Liver (tissue), 3 donors: Measurements from ENCODE around the gene EXOC2.

Experiments used
- EGR1 ChIP-seq, 2 donors: IDR thresholded peaks; 2 replicates each; pipeline ENCODE4 v1.6.1; 2016 to 2018; ENCODE audit warnings: antibody characterized with exemption in 2 of 2, low read depth in 2 of 2
- GABPA ChIP-seq, 2 donors: IDR thresholded peaks in 1 of 2; conservative IDR thresholded peaks in 1 of 2; 2 replicates each; pipeline ENCODE4 v1.6.1; 2016; ENCODE audit warnings: antibody characterized with exemption in 2 of 2, mild to moderate bottlenecking in 1 of 2, moderate library complexity in 1 of 2
- HNF4A ChIP-seq, 2 donors: conservative IDR thresholded peaks; 2 replicates each; pipeline ENCODE4 v1.6.1; 2016; ENCODE audit warnings: antibody characterized with exemption in 2 of 2, mild to moderate bottlenecking in 2 of 2
- JUND ChIP-seq, 2 donors: IDR thresholded peaks; 2 replicates each; pipeline ENCODE4 v1.6.1; 2016; ENCODE audit warnings: antibody characterized with exemption in 2 of 2
- NR2F2 ChIP-seq: IDR thresholded peaks from 2 replicates; pipeline ENCODE4 v1.6.1; 2016; ENCODE audit warnings: antibody characterized with exemption
- RAD21 ChIP-seq, 2 donors: IDR thresholded peaks; 2 replicates each; pipeline ENCODE4 v1.6.1; 2016; ENCODE audit warnings: antibody characterized with exemption in 2 of 2, mild to moderate bottlenecking in 2 of 2
- REST ChIP-seq: IDR thresholded peaks from 2 replicates; pipeline ENCODE4 v1.6.1; 2016; ENCODE audit warnings: antibody characterized with exemption, mild to moderate bottlenecking
- TAF1 ChIP-seq: conservative IDR thresholded peaks from 2 replicates; pipeline ENCODE4 v1.6.1; 2016; ENCODE audit warnings: antibody characterized with exemption, mild to moderate bottlenecking
- YY1 ChIP-seq: IDR thresholded peaks from 2 replicates; pipeline ENCODE4 v1.6.1; 2016; ENCODE audit warnings: antibody characterized with exemption, mild to moderate bottlenecking
- TF ChIP-seq, protein P1 (sequence below): fragments of 150-350 bp; IDR thresholded peaks from 2 replicates; pipeline ENCODE4 v1.5.1; 2017; ENCODE audit warnings: improper control_type of control experiment, low read depth, low read length; ENCODE audit not compliant: missing input control
- TF ChIP-seq, protein P2 (sequence below): IDR thresholded peaks from 2 replicates; pipeline ENCODE4 v1.6.1; 2016; ENCODE audit warnings: antibody characterized with exemption
- donor health status: healthy.
- donor health status: healthy.

- TF ChIP-seq, protein P1, sequence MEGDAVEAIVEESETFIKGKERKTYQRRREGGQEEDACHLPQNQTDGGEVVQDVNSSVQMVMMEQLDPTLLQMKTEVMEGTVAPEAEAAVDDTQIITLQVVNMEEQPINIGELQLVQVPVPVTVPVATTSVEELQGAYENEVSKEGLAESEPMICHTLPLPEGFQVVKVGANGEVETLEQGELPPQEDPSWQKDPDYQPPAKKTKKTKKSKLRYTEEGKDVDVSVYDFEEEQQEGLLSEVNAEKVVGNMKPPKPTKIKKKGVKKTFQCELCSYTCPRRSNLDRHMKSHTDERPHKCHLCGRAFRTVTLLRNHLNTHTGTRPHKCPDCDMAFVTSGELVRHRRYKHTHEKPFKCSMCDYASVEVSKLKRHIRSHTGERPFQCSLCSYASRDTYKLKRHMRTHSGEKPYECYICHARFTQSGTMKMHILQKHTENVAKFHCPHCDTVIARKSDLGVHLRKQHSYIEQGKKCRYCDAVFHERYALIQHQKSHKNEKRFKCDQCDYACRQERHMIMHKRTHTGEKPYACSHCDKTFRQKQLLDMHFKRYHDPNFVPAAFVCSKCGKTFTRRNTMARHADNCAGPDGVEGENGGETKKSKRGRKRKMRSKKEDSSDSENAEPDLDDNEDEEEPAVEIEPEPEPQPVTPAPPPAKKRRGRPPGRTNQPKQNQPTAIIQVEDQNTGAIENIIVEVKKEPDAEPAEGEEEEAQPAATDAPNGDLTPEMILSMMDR = no peak
- no peak for TF ChIP-seq EGR1 (IDR thresholded peaks at IDR 0.05; ENCODE audit: low read depth in 2 of 2)
- no peak for TF ChIP-seq RAD21 (IDR thresholded peaks at IDR 0.05)
- no peak for TF ChIP-seq JUND (IDR thresholded peaks at IDR 0.05)
- no peak for TF ChIP-seq REST
- no peak for TF ChIP-seq YY1
- no peak for TF ChIP-seq HNF4A (conservative IDR thresholded peaks at IDR 0.05)
- TF ChIP-seq GABPA (IDR thresholded peaks at IDR 0.05 in 1 of 2, conservative IDR thresholded peaks at IDR 0.05 in 1 of 2) = no peak
- TF ChIP-seq, protein P2, sequence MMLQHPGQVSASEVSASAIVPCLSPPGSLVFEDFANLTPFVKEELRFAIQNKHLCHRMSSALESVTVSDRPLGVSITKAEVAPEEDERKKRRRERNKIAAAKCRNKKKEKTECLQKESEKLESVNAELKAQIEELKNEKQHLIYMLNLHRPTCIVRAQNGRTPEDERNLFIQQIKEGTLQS = no peak
- TF ChIP-seq TAF1 = no peak
- TF ChIP-seq NR2F2 = no peak
Observed at GRCh38 chr6:540490-540889, 152.4 kb downstream of the EXOC2 start.
